ENCODE measurements around the gene MYBPH.

Gene MYBPH

DNA sequence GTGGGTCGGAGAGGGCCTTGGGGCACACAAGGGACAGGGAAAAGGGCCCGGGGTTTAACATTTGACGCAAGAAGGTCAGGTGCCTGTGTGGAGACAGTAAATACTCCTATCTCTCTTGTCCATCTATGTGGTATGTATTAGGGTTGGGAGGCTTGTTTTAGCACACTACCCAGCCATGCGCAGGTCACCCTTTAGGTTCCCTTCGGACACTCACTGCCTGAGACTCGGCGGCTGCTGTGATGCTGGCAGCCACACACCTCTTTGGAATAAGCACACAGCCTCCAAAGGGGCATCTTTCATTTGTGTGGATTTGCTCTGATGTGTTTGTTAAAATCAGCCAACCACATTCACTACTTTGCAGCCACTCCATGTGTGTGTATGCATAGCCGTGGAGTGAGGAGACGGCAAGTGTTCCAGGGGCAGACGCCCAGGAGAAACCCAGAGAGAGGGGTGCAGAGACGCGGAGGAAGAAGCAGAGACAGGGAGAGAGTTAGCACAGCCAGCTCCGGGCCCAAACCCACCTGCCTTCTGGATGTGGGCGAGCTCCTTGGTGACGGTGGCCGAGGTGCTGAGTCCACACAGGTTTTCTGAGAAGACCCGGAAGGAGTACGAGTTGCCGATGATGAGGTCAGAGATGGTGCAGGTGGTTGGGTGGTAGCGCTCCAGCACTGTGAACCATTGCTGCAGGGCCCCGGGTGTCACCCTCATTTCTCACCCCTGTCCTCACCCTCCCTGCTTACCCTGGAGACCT is 5.7 kb downstream of the MYBPH start:
- no peak for DNase-seq
- H3K56ac ChIP-seq (ENCODE audit: low read length): no peak overlapping the region
- peaks cover 2% of the 10 kb centered on the region for H3K4me1 ChIP-seq (ENCODE audit: control insufficient read depth, low read depth, low read length)
- H3K9ac ChIP-seq (ENCODE audit: low read length): no peak overlapping the region
- H3K79me1 ChIP-seq (ENCODE audit: low read length): no peaks in the 10 kb centered on the region
- H3K4me2 ChIP-seq (ENCODE audit: low read length): no peak overlapping the region
- no peak overlapping the region for H3K4me3 ChIP-seq (ENCODE audit: low read length)
- H3K27me3 ChIP-seq (ENCODE audit: insufficient read depth, low read length, poor library complexity): no peaks in the 10 kb centered on the region
- H3K36me3 ChIP-seq (ENCODE audit: control insufficient read depth, insufficient read depth, low read length): no peaks in the 10 kb centered on the region
- no peak overlapping the region for H2BK5ac ChIP-seq (ENCODE audit: low read length)
- WGBS (ENCODE audit: extremely low coverage, insufficient coverage, low lambda C conversion rate): no CpG with 5 or more reads among the region's 21 CpGs
- no peak overlapping the region for H3K27ac ChIP-seq (ENCODE audit: low read depth, low read length)
- no peak overlapping the region for H2BK15ac ChIP-seq (replicated peaks; ENCODE audit: low read depth)
- H3K23ac ChIP-seq (ENCODE audit: low read length): no peak overlapping the region
- H3K18ac ChIP-seq (ENCODE audit: low read length): no peak overlapping the region
- no peaks in the 10 kb centered on the region for H3K79me2 ChIP-seq (ENCODE audit: control insufficient read depth, insufficient read depth, low read length)
- no peak overlapping the region for H2AK5ac ChIP-seq (ENCODE audit: low read length)
- H4K5ac ChIP-seq (ENCODE audit: low read length): no peak overlapping the region
- H4K8ac ChIP-seq (ENCODE audit: low read depth, low read length): no peak overlapping the region
- no peak overlapping the region for H3K4ac ChIP-seq (ENCODE audit: low read depth, low read length)
- H2BK120ac ChIP-seq (ENCODE audit: low read depth, low read length): no peak overlapping the region

DNA sequence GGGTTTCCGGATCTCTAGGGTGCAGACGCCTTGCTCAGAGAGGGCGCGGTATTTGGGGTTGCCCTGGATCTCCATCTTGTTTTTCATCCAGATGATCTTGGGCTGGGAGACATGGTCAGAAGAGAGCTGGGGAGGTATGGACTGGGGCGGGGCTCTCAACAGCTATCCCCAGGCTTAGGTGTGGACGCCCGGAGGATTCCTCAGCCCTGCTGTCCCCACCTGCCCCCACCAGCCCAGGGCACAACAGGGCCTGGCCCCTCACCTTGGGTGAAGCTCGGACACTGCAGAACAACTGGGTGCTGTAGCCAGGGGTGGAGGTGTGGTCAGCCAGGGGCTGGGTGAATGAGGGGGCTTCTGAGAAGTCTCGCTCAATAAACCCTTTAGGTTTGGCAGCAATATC is 6.6 kb downstream of the MYBPH start:
- Histone ChIP-seq H4K8ac (ENCODE audit: low read depth, low read length) (no peak overlapping the region), H3K4me2 (ENCODE audit: low read length) (no peak overlapping the region), H3K36me3 (ENCODE audit: control insufficient read depth, insufficient read depth, low read length) (no peaks in the 10 kb centered on the region), H4K5ac (ENCODE audit: low read length) (no peak overlapping the region), H3K27me3 (ENCODE audit: insufficient read depth, low read length, poor library complexity) (no peaks in the 10 kb centered on the region), H3K56ac (ENCODE audit: low read length) (no peak overlapping the region), H2BK5ac (ENCODE audit: low read length) (no peak overlapping the region), H3K23ac (ENCODE audit: low read length) (no peak overlapping the region), H2BK120ac (ENCODE audit: low read depth, low read length) (no peak overlapping the region), H3K18ac (ENCODE audit: low read length) (no peak overlapping the region), H3K79me2 (ENCODE audit: control insufficient read depth, insufficient read depth, low read length) (no peaks in the 10 kb centered on the region), H3K4ac (ENCODE audit: low read depth, low read length) (no peak overlapping the region), H3K4me3 (ENCODE audit: low read length) (no peak overlapping the region), H2BK15ac (replicated peaks; ENCODE audit: low read depth) (no peak overlapping the region), H3K79me1 (ENCODE audit: low read length) (no peaks in the 10 kb centered on the region), H3K27ac (ENCODE audit: low read depth, low read length) (no peak overlapping the region), H2AK5ac (ENCODE audit: low read length) (no peak overlapping the region), H3K9ac (ENCODE audit: low read length) (no peak overlapping the region), H3K4me1 (ENCODE audit: control insufficient read depth, low read depth, low read length) (peaks cover 2% of the 10 kb centered on the region)
- no peak for DNase-seq
- no CpG with 5 or more reads among the region's 9 CpGs for WGBS (ENCODE audit: extremely low coverage, insufficient coverage, low lambda C conversion rate)

- WGBS (ENCODE audit: extremely low coverage, insufficient coverage, low lambda C conversion rate): no CpG with 5 or more reads among the region's 12 CpGs
- H3K27ac ChIP-seq (ENCODE audit: low read depth, low read length): no peak overlapping the region
- H2BK5ac ChIP-seq (ENCODE audit: low read length): no peak overlapping the region
- no peak overlapping the region for H3K4me3 ChIP-seq (ENCODE audit: low read length)
- H2BK15ac ChIP-seq (replicated peaks; ENCODE audit: low read depth): no peak overlapping the region
- H3K79me1 ChIP-seq (ENCODE audit: low read length): no peaks in the 10 kb centered on the region
- no peaks in the 10 kb centered on the region for H3K79me2 ChIP-seq (ENCODE audit: control insufficient read depth, insufficient read depth, low read length)
- H3K18ac ChIP-seq (ENCODE audit: low read length): no peak overlapping the region
- no peak overlapping the region for H3K4ac ChIP-seq (ENCODE audit: low read depth, low read length)
- no peaks in the 10 kb centered on the region for H3K36me3 ChIP-seq (ENCODE audit: control insufficient read depth, insufficient read depth, low read length)
- no peak overlapping the region for H2BK120ac ChIP-seq (ENCODE audit: low read depth, low read length)
- H3K27me3 ChIP-seq (ENCODE audit: insufficient read depth, low read length, poor library complexity): no peaks in the 10 kb centered on the region
- no peak overlapping the region for H4K8ac ChIP-seq (ENCODE audit: low read depth, low read length)
- no peak overlapping the region for H3K9ac ChIP-seq (ENCODE audit: low read length)
- no peak overlapping the region for H3K56ac ChIP-seq (ENCODE audit: low read length)
- H3K4me1 ChIP-seq (ENCODE audit: control insufficient read depth, low read depth, low read length): peaks cover 2% of the 10 kb centered on the region
- no peak for DNase-seq
- H2AK5ac ChIP-seq (ENCODE audit: low read length): no peak overlapping the region
- H3K4me2 ChIP-seq (ENCODE audit: low read length): no peak overlapping the region
- H4K5ac ChIP-seq (ENCODE audit: low read length): no peak overlapping the region
- no peak overlapping the region for H3K23ac ChIP-seq (ENCODE audit: low read length)
These were observed 7.3 kb downstream of the MYBPH start for GRCh38 chr1:203168256-203168786.

- Histone ChIP-seq H3K4me3 (ENCODE audit: low read length) (no peak overlapping the region), H2AK5ac (ENCODE audit: low read length) (no peak overlapping the region), H3K79me1 (ENCODE audit: low read length) (no peaks in the 10 kb centered on the region), H3K27ac (ENCODE audit: low read depth, low read length) (no peak overlapping the region), H3K27me3 (ENCODE audit: insufficient read depth, low read length, poor library complexity) (no peaks in the 10 kb centered on the region), H4K5ac (ENCODE audit: low read length) (no peak overlapping the region), H3K79me2 (ENCODE audit: control insufficient read depth, insufficient read depth, low read length) (no peaks in the 10 kb centered on the region), H2BK5ac (ENCODE audit: low read length) (no peak overlapping the region), H3K18ac (ENCODE audit: low read length) (no peak overlapping the region), H2BK120ac (ENCODE audit: low read depth, low read length) (no peak overlapping the region), H3K36me3 (ENCODE audit: control insufficient read depth, insufficient read depth, low read length) (no peaks in the 10 kb centered on the region), H3K9ac (ENCODE audit: low read length) (no peak overlapping the region), H3K23ac (ENCODE audit: low read length) (no peak overlapping the region), H3K4me2 (ENCODE audit: low read length) (no peak overlapping the region), H3K4ac (ENCODE audit: low read depth, low read length) (no peak overlapping the region), H3K56ac (ENCODE audit: low read length) (no peak overlapping the region), H2BK15ac (replicated peaks; ENCODE audit: low read depth) (no peak overlapping the region), H3K4me1 (ENCODE audit: control insufficient read depth, low read depth, low read length) (peaks cover 2% of the 10 kb centered on the region), H4K8ac (ENCODE audit: low read depth, low read length) (no peak overlapping the region)
- DNase-seq: no peak
- no CpG with 5 or more reads among the region's 5 CpGs for WGBS (ENCODE audit: extremely low coverage, insufficient coverage, low lambda C conversion rate)
These were observed 7.8 kb downstream of the MYBPH start for GRCh38 chr1:203167913-203168200.

DNA sequence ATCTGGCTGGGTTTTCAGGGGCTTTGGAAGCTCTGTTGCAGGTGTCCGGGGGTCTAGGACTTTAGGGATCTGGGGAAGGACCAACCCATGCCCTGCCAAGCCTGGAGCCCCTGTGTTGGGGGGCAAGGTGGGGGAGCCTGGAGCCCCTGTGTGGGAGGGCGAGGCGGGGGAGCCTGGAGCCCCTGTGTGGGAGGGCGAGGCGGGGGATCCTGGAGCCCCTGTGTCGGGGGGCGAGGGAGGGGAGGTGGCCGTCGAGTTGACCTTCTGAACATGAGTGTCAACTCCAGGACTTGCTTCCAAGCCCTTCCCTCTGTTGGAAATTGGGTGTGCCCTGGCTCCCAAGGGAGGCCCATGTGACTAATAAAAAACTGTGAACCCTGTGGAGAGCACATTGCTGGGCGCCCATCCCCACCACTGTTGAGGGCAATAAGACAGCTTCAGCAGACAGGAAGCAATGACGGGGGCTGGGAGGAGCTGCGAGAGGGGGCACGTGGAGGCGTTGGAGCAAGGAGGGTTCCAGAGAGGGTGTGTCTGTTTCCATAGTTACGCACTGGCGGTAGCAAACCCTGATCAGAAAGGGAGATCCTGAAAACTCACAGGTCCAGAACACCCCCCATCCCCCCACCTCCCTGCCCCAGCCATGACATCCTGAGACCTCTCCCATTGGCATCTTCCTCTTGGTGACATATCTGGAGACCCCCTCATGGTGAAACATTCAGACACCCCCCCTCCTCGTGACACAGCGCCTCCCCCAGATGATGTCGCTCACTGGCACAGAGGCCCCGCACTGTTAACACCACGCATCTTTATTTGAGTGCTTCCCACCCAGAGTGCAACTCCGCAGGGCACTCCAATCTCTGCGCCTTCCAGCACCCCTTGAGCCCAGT is 8.4 kb downstream of the MYBPH start:
- no CpG with 5 or more reads among the region's 23 CpGs for WGBS (ENCODE audit: extremely low coverage, insufficient coverage, low lambda C conversion rate)
- Histone ChIP-seq H4K8ac (ENCODE audit: low read depth, low read length) (no peak overlapping the region), H3K56ac (ENCODE audit: low read length) (no peak overlapping the region), H3K4me3 (ENCODE audit: low read length) (no peak overlapping the region), H2AK5ac (ENCODE audit: low read length) (no peak overlapping the region), H3K18ac (ENCODE audit: low read length) (peak overlapping the region; percentile 10), H3K9ac (ENCODE audit: low read length) (no peak overlapping the region), H2BK15ac (replicated peaks; ENCODE audit: low read depth) (no peak overlapping the region), H3K36me3 (ENCODE audit: control insufficient read depth, insufficient read depth, low read length) (no peaks in the 10 kb centered on the region), H3K79me1 (ENCODE audit: low read length) (no peaks in the 10 kb centered on the region), H3K27ac (ENCODE audit: low read depth, low read length) (no peak overlapping the region), H3K4me1 (ENCODE audit: control insufficient read depth, low read depth, low read length) (peaks cover 2% of the 10 kb centered on the region), H4K5ac (ENCODE audit: low read length) (no peak overlapping the region), H3K27me3 (ENCODE audit: insufficient read depth, low read length, poor library complexity) (no peaks in the 10 kb centered on the region), H2BK5ac (ENCODE audit: low read length) (no peak overlapping the region), H3K4ac (ENCODE audit: low read depth, low read length) (no peak overlapping the region), H2BK120ac (ENCODE audit: low read depth, low read length) (no peak overlapping the region), H3K23ac (ENCODE audit: low read length) (no peak overlapping the region), H3K79me2 (ENCODE audit: control insufficient read depth, insufficient read depth, low read length) (no peaks in the 10 kb centered on the region), H3K4me2 (ENCODE audit: low read length) (no peak overlapping the region)
- DNase-seq: peak; percentile 68
